Neural cell (in vitro differentiated cells): Measurements from ENCODE around the gene ABCC11. TPM values are rescaled to one million over a fixed set of nuclear protein-coding genes. Genes with fewer than 3 reads are reported as not detected.

ENCODE experiments used
- H2AFZ ChIP-seq: fragments of 200-600, 300-800 bp; sonication (generic), shearing (Covaris generic); 2 replicates; pipeline ENCODE4 v1.6.0; 2014; ENCODE audit warnings: low read depth, mild to moderate bottlenecking, antibody characterized with exemption, low read length, moderate library complexity
- H3F3A ChIP-seq: fragments of 200-600 bp; shearing (Covaris generic); 2 replicates; pipeline ENCODE4 v1.6.1; 2016; ENCODE audit warnings: mild to moderate bottlenecking, moderate library complexity, mixed read lengths, antibody characterized with exemption, low read length; ENCODE audit not compliant: insufficient read depth, poor library complexity, severe bottlenecking
- H3K27ac ChIP-seq: fragments of 200-600, 300-800 bp; sonication (generic), shearing (Covaris generic); 2 replicates; pipeline ENCODE4 v1.5.1; 2014; ENCODE audit warnings: mild to moderate bottlenecking, low read length, moderate library complexity
- H3K27me3 ChIP-seq: fragments of 300-800, 200-600 bp; sonication (generic), shearing (Covaris generic); 2 replicates; pipeline ENCODE4 v1.6.0; 2014; ENCODE audit warnings: mild to moderate bottlenecking, low read depth, low read length, moderate library complexity; ENCODE audit not compliant: insufficient read depth
- H3K36me3 ChIP-seq: fragments of 300-800, 200-600 bp; sonication (generic), shearing (Covaris generic); 2 replicates; pipeline ENCODE4 v1.5.1; 2014; ENCODE audit warnings: mild to moderate bottlenecking, antibody characterized with exemption, low read length, moderate library complexity; ENCODE audit not compliant: insufficient read depth
- H3K4me2 ChIP-seq: fragments of 300-800, 200-600 bp; sonication (generic), shearing (Covaris generic); 2 replicates; pipeline ENCODE4 v1.6.0; 2014; ENCODE audit warnings: mild to moderate bottlenecking, low read length
- H3K4me3 ChIP-seq: fragments of 300-800, 200-600 bp; sonication (generic), shearing (Covaris generic); 2 replicates; pipeline ENCODE4 v1.5.1; 2014; ENCODE audit warnings: mild to moderate bottlenecking, low read length, moderate library complexity
- H3K79me2 ChIP-seq: fragments of 200-600 bp; shearing (Covaris generic); replicated peaks from 2 replicates; pipeline ENCODE4 v1.6.0; 2014; ENCODE audit warnings: mild to moderate bottlenecking, low read length, moderate library complexity; ENCODE audit not compliant: insufficient read depth
- H3K9ac ChIP-seq: fragments of 300-800, 200-600 bp; sonication (generic), shearing (Covaris generic); 2 replicates; pipeline ENCODE4 v1.6.1; 2016; ENCODE audit warnings: mild to moderate bottlenecking, low read length, mixed read lengths
- H3K9me2 ChIP-seq: fragments of 200-600 bp; shearing (Covaris generic); 2 replicates; pipeline ENCODE4 v1.6.1; 2016; ENCODE audit warnings: mild to moderate bottlenecking, low read length, mixed read lengths; ENCODE audit not compliant: insufficient read depth
- H3K9me3 ChIP-seq: fragments of 200-600, 300-800 bp; sonication (generic), shearing (Covaris generic); 2 replicates; pipeline ENCODE4 v1.6.1; 2016; ENCODE audit warnings: mild to moderate bottlenecking, mixed run types, low read length, moderate library complexity, mixed read lengths
- H4K20me1 ChIP-seq: fragments of 200-600 bp; shearing (Covaris generic); 2 replicates; pipeline ENCODE4 v1.6.1; 2016; ENCODE audit warnings: mild to moderate bottlenecking, mixed run types; ENCODE audit not compliant: insufficient read depth
- CTCF ChIP-seq: fragments of 450-650 bp; IDR thresholded peaks from 2 replicates; pipeline ENCODE4 v1.5.1; 2014; ENCODE audit warnings: antibody characterized with exemption, mild to moderate bottlenecking, moderate library complexity; ENCODE audit not compliant: poor library complexity, severe bottlenecking
- EP300 ChIP-seq: fragments of 450-650 bp; conservative IDR thresholded peaks from 2 replicates; pipeline ENCODE4 v1.6.1; 2014; ENCODE audit warnings: antibody characterized with exemption, mild to moderate bottlenecking, moderate library complexity; ENCODE audit not compliant: poor library complexity, severe bottlenecking
- EZH2 ChIP-seq: fragments of 200-600, 300-800 bp; shearing (Covaris generic), sonication (generic); IDR thresholded peaks from 2 replicates; pipeline ENCODE4 v1.6.1; 2014; ENCODE audit warnings: antibody characterized with exemption, low read length, borderline replicate concordance, mild to moderate bottlenecking; ENCODE audit not compliant: insufficient read depth, poor library complexity, severe bottlenecking
- MXI1 ChIP-seq: fragments of 450-650 bp; conservative IDR thresholded peaks from 2 replicates; pipeline ENCODE4 v1.6.1; 2014; ENCODE audit warnings: antibody characterized with exemption, mild to moderate bottlenecking; ENCODE audit not compliant: poor library complexity, severe bottlenecking
- POLR2AphosphoS5 ChIP-seq: IDR thresholded peaks from 2 replicates; pipeline ENCODE4 v1.6.1; 2012
- RAD21 ChIP-seq: fragments of 450-650 bp; conservative IDR thresholded peaks from 2 replicates; pipeline ENCODE4 v1.6.1; 2014; ENCODE audit warnings: antibody characterized with exemption, mild to moderate bottlenecking, moderate library complexity
- SMC3 ChIP-seq: fragments of 450-650 bp; conservative IDR thresholded peaks from 2 replicates; pipeline ENCODE4 v1.6.1; 2014; ENCODE audit warnings: antibody characterized with exemption, mild to moderate bottlenecking, moderate library complexity; ENCODE audit not compliant: poor library complexity
- TAF1 ChIP-seq: IDR thresholded peaks from 2 replicates; pipeline ENCODE4 v1.6.1; 2012; ENCODE audit warnings: low read depth
- polyA minus RNA-seq: library from RNA; depleted of rRNA, polyadenylated mRNA; stranded (reverse); fragments of >200 nt; gene quantifications from 2 replicates; pipeline ENCODE4 v1.2.3, GENCODE V29; 2014
- polyA plus RNA-seq: library from polyadenylated mRNA; depleted of rRNA; stranded (reverse); fragments of >200 nt; gene quantifications from 2 replicates; pipeline ENCODE4 v1.2.3, GENCODE V29; 2014
- TF ChIP-seq, protein P1 (sequence below): IDR thresholded peaks from 2 replicates; pipeline ENCODE4 v1.6.1; 2012; ENCODE audit warnings: borderline replicate concordance

ABCC11 gene
- polyA plus RNA-seq (0.14 and 1.5 TPM in 2 replicates), polyA minus RNA-seq (0.24 and 0.93 TPM in 2 replicates)

- Histone ChIP-seq H3K9ac (no peak within 1 kb of the TSS), H3F3A (no peaks in the 10 kb centered on the region), H3K4me3 (peak within 1 kb of the TSS; percentile 94), H3K27ac (no peak within 1 kb of the TSS), H3K27me3 (no peaks in the 10 kb centered on the region), H3K36me3 (no peaks in the 10 kb centered on the region), H3K9me2 (no peaks in the 10 kb centered on the region), H2AFZ (no peak within 1 kb of the TSS), H3K79me2 (peaks cover 57% of the 10 kb centered on the region), H4K20me1 (peaks cover 6% of the 10 kb centered on the region), H3K4me2 (no peak within 1 kb of the TSS), H3K9me3 (no peaks in the 10 kb centered on the region)
- TF ChIP-seq EP300 (no peak), CTCF (no peak), RAD21 (no peak), EZH2 (no peak), TAF1 (no peak), MXI1 (no peak), SMC3 (no peak), POLR2AphosphoS5 (no peak)
- TF ChIP-seq, protein P1, sequence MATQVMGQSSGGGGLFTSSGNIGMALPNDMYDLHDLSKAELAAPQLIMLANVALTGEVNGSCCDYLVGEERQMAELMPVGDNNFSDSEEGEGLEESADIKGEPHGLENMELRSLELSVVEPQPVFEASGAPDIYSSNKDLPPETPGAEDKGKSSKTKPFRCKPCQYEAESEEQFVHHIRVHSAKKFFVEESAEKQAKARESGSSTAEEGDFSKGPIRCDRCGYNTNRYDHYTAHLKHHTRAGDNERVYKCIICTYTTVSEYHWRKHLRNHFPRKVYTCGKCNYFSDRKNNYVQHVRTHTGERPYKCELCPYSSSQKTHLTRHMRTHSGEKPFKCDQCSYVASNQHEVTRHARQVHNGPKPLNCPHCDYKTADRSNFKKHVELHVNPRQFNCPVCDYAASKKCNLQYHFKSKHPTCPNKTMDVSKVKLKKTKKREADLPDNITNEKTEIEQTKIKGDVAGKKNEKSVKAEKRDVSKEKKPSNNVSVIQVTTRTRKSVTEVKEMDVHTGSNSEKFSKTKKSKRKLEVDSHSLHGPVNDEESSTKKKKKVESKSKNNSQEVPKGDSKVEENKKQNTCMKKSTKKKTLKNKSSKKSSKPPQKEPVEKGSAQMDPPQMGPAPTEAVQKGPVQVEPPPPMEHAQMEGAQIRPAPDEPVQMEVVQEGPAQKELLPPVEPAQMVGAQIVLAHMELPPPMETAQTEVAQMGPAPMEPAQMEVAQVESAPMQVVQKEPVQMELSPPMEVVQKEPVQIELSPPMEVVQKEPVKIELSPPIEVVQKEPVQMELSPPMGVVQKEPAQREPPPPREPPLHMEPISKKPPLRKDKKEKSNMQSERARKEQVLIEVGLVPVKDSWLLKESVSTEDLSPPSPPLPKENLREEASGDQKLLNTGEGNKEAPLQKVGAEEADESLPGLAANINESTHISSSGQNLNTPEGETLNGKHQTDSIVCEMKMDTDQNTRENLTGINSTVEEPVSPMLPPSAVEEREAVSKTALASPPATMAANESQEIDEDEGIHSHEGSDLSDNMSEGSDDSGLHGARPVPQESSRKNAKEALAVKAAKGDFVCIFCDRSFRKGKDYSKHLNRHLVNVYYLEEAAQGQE, result no peak
These were observed at the start of gene ABCC11 for GRCh38 chr16:48247311-48247710. Gene ABCC11 (minus strand): TSS chr16:48247539. CDS start chr16:48231921, 15,618 bp downstream.

GRCh38 chr16:48295488-48296281 is 48.3 kb upstream of the ABCC11 start:
- Histone ChIP-seq H3K36me3 (peaks cover 11% of the 10 kb centered on the region), H4K20me1 (no peaks in the 10 kb centered on the region)

More at GRCh38 chr16:48295488-48296281, 48.3 kb upstream of the ABCC11 start:
- Histone ChIP-seq H3F3A (no peaks in the 10 kb centered on the region), H3K27me3 (no peaks in the 10 kb centered on the region), H3K9me3 (no peaks in the 10 kb centered on the region), H3K4me3 (no peak overlapping the region), H3K79me2 (no peaks in the 10 kb centered on the region), H3K4me2 (no peak overlapping the region), H3K9me2 (no peaks in the 10 kb centered on the region), H3K9ac (no peak overlapping the region), H2AFZ (no peak overlapping the region), H3K27ac (no peak overlapping the region)
- TF ChIP-seq CTCF (no peak), MXI1 (no peak), EZH2 (no peak), RAD21 (no peak), POLR2AphosphoS5 (no peak), TAF1 (no peak), EP300 (no peak), SMC3 (no peak)
- TF ChIP-seq, protein P1, result no peak
